Ectodermal cell (in vitro differentiated cells): ENCODE results near the gene SULF2.

Experiments used
- H3K27ac ChIP-seq: 2 replicates; pipeline ENCODE4 v1.7.0; 2013; ENCODE audit warnings: mild to moderate bottlenecking, low read depth, low read length; ENCODE audit not compliant: insufficient read depth, poor library complexity, severe bottlenecking
- H3K27me3 ChIP-seq: 2 replicates; pipeline ENCODE4 v1.7.0; 2013; ENCODE audit warnings: mild to moderate bottlenecking, low read length; ENCODE audit not compliant: insufficient read depth, control insufficient read depth, poor library complexity, severe bottlenecking
- H3K36me3 ChIP-seq: one replicate; pipeline ENCODE4 v1.7.0; 2013; ENCODE audit warnings: low read length; ENCODE audit not compliant: control insufficient read depth, insufficient read depth
- H3K4me1 ChIP-seq: one replicate; pipeline ENCODE4 v1.7.0; 2013; ENCODE audit warnings: low read length; ENCODE audit not compliant: control insufficient read depth, insufficient read depth
- H3K4me3 ChIP-seq: 2 replicates; pipeline ENCODE4 v1.7.0; 2013; ENCODE audit warnings: low read depth, low read length, control low read depth; ENCODE audit not compliant: insufficient read depth
- H3K9me3 ChIP-seq: 2 replicates; pipeline ENCODE4 v1.7.0; 2013; ENCODE audit warnings: mild to moderate bottlenecking, low read length, moderate library complexity; ENCODE audit not compliant: control insufficient read depth
- WGBS, 2 experiments: methylation state at CpG; one replicate each; pipeline ENCODE4 v1.1.7; 2013; ENCODE audit warnings: missing lambda C conversion rate in 2 of 2; 5-methylcytosine and 5-hydroxymethylcytosine counted together

Gene SULF2

DNA sequence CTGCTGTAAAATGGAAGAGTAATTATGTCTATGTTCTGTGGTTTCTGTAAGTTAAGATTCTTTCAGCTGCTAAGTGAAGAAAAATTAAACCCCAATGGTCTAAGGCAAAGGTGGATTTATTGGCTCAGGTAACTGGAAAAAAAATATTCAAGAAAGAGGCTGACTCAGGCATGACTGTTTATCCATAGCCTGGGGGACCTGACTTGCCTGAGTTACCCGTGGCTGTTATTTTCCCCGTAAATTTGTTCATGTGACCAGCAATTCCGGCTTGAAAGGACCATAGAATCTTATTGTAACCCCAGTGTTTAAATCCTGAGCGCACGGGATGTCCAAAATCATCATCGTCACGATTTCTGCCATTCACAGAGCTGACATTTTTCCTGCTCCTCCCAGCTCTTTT is 32.3 kb upstream of the SULF2 start:
- H3K27ac ChIP-seq, result no peak overlapping the region
- no peaks in the 10 kb centered on the region for H3K27me3 ChIP-seq
- H3K4me1 ChIP-seq, result peaks cover 14% of the 10 kb centered on the region
- WGBS, 2 experiments, result 92% methylated on average over 7 of the region's 7 CpGs
- no peak overlapping the region for H3K4me3 ChIP-seq
- no peaks in the 10 kb centered on the region for H3K9me3 ChIP-seq
- H3K36me3 ChIP-seq, result no peaks in the 10 kb centered on the region

DNA sequence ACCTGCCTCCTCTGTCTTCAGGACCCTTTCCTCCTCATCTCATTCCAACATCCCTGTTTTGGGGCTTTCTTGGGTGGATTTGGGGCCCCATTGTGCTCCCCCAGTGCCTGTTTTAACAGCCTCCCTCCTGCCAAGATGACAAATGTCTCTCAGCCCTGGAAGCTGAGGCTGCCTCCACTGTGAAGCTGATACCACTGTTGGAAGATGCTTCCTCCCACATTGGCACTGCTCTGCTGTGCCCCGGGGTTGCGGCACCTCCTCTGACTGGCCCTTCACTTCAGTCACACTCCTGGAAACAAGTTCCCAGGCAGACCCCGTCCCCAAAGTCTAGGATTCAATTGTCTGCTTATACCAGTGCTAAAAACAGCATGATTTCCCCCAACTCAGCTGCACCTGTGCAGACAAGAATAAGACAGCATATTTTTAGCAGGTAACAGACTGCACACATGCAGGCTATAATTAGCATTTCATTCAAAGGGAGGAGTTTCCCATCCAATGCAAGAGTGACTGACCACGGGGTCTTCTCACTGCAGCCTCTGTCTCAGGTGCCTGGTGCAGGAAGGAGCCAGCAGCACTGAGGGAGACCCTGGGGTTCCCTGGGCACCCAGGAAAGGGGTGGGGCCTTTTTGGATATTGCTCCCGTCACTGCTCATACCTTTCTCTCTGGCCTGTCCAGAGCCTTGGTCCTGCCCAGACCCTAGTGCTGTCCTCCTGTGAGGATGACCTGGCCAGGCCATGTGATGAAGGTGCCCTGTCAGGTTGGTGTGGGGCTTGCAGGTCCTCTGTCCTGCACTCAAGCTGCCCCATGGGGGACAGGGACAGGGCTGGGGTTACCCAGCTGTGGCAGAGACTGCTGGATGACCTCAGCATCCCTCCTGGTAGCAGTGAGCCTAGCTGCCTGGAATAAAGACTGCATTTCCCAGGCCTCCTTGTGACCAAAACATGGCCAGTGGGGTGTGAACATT is 31.5 kb upstream of the SULF2 start:
- H3K9me3 ChIP-seq, result no peaks in the 10 kb centered on the region
- H3K27me3 ChIP-seq, result no peaks in the 10 kb centered on the region
- no peaks in the 10 kb centered on the region for H3K36me3 ChIP-seq
- H3K4me3 ChIP-seq, result no peak overlapping the region
- H3K4me1 ChIP-seq, result peaks cover 14% of the 10 kb centered on the region
- 88 to 90% methylated on average over 5 of the region's 5 CpGs for WGBS, 2 experiments
- no peak overlapping the region for H3K27ac ChIP-seq

DNA sequence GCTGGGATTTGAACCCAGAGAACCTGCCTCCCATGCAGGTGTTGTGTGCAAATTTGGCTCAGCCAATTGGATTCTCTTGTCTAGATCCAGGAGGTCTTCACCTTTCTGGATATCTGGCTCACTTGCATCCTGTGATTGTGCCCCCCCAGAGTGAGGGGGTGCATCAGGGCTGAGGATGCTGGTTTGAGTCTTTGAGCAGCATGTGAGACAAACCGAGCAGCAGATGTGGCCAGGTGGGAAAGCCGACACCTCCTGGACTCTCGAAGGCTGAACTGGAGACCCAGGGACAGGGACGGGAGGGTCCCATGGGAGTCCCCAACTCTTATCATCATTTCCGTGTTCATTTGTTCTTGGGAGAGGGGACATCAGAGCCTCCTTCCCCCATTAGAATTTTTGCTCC is 30.6 kb upstream of the SULF2 start:
- Histone ChIP-seq H3K9me3 (no peaks in the 10 kb centered on the region), H3K27ac (no peak overlapping the region), H3K4me1 (peaks cover 14% of the 10 kb centered on the region), H3K4me3 (no peak overlapping the region), H3K27me3 (no peaks in the 10 kb centered on the region), H3K36me3 (no peaks in the 10 kb centered on the region)
- 89 to 93% methylated on average over 5 of the region's 5 CpGs for WGBS, 2 experiments

DNA sequence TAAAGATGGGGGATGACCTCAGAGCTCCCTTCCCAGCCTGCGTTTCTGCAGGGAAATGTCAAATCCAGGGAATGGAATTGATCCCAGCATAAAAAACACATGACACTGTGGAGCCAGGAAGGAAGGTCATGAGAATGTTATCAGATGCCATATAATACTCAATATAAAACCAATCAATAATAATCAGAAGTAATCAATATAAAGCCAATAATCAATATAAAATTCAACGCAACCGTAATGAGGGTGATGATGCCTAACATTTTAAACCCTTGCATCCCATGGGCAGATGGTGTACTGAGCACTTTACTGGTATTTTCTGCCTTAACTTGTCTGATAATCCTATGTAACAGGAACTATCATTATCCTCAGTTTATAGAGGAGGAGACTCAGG is 30.1 kb upstream of the SULF2 start:
- Histone ChIP-seq H3K4me3 (no peak overlapping the region), H3K9me3 (no peaks in the 10 kb centered on the region), H3K36me3 (no peaks in the 10 kb centered on the region), H3K27me3 (no peaks in the 10 kb centered on the region), H3K4me1 (peaks cover 16% of the 10 kb centered on the region), H3K27ac (no peak overlapping the region)
- 96 to 98% methylated on average over 3 of the region's 3 CpGs for WGBS, 2 experiments

DNA sequence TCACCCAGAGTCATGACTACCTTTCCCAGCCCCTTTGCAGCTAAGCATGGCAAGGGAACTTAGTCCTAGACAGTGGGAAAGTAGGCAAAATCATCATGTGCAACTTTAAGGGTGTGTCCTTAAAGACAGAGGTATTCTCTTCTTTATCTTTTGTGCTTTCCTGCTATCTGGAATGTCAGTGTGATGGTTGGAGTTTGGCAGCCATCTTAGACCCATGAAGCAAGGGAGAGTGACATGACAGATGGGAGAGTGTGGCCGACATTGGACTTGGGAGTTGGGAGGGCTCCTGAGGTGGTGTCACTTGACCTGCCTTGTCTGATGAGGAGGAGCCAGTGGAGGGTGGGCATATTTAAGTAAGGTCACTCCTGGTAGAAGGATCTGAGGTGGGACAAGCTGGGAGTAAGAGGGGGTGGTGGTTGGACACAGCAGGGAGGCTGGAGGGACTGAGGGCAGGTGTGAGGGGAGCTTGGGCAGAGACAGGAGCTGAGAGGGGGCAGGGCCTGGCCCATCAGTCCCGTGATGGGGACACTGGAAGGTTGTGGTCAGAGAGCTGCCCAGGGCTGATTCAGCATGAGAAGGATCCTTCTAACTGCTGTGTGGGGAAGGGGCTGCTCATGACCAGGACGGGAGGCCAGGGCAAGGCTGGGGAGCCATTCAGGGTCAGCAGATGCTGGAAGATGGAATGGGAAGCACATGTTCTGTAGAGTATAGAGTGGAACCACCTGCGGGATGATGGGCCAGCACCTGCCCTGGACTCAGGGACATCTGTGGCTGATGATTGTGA is 29.5 kb upstream of the SULF2 start:
- Histone ChIP-seq H3K4me1 (peaks cover 20% of the 10 kb centered on the region), H3K36me3 (no peaks in the 10 kb centered on the region), H3K4me3 (no peak overlapping the region), H3K27ac (no peak overlapping the region), H3K9me3 (no peaks in the 10 kb centered on the region), H3K27me3 (no peaks in the 10 kb centered on the region)
- WGBS, 2 experiments, result 90 to 91% methylated on average over 4 of the region's 4 CpGs

DNA sequence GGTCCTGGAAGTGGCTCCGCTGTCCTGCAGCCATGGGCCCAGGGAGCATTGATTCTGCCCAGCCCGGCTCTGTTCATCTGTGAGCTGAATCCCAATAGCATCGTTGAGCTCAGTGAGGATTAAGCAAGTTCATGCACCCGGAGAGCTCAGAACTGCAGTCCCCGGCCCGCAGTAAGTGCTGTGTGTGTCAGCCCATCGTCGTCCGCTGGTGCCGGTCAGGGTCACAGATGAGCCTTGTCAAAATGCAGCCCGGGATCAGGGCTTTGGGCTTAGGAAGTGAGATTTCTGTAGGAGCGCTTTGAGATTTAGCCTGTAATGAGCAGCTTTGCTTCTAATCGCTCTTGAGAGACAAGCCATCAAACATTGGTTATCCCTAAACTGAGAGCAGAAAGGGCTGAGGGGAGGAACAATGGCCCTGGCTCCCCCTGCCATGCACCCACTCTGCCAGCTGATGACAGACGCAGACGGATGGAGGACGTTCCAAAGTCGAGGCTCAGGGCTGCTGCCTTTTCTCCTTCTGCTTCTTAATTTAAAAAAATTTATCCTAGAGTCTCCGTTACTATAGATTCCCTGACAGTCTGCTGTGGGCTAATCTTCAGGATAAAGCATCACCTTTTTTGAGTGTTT is 25.6 kb upstream of the SULF2 start:
- 77 to 78% methylated on average over 18 of the region's 18 CpGs for WGBS, 2 experiments
- no peak overlapping the region for H3K4me3 ChIP-seq
- no peaks in the 10 kb centered on the region for H3K9me3 ChIP-seq
- H3K27ac ChIP-seq, result no peak overlapping the region
- H3K4me1 ChIP-seq, result peaks cover 14% of the 10 kb centered on the region
- H3K36me3 ChIP-seq, result no peaks in the 10 kb centered on the region
- no peaks in the 10 kb centered on the region for H3K27me3 ChIP-seq

DNA sequence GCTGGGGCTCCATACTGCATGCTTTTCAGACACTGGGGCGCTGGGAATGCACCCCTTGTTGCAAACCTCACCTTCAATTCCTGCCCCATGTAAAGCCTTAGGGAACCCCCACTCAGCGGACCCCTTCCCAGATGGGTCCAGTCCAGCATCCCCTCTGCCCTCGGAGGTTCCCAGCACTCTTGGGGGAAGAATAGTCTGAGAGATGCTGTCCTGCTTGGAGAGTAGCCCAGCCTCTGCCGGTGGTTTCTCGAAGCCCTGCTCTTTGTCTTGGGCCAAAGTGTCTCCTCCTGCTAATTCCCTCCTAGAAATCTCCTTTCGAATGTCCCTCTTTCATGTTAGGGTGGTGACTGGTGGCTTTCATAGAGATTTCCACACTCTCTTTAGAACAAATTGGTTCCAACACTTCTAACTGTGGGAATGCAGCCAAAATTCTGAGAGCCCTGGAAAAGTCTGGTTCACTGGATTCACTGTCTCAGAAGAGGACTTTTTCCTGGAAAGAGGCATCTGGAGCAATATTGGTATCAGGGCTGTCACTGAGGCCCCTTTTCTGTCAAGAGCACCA is 24.9 kb upstream of the SULF2 start:
- Histone ChIP-seq H3K4me1 (peaks cover 14% of the 10 kb centered on the region), H3K36me3 (no peaks in the 10 kb centered on the region), H3K27ac (no peak overlapping the region), H3K27me3 (no peaks in the 10 kb centered on the region), H3K4me3 (no peak overlapping the region), H3K9me3 (no peaks in the 10 kb centered on the region)
- WGBS, 2 experiments, result 83 to 90% methylated on average over 6 of the region's 6 CpGs

DNA sequence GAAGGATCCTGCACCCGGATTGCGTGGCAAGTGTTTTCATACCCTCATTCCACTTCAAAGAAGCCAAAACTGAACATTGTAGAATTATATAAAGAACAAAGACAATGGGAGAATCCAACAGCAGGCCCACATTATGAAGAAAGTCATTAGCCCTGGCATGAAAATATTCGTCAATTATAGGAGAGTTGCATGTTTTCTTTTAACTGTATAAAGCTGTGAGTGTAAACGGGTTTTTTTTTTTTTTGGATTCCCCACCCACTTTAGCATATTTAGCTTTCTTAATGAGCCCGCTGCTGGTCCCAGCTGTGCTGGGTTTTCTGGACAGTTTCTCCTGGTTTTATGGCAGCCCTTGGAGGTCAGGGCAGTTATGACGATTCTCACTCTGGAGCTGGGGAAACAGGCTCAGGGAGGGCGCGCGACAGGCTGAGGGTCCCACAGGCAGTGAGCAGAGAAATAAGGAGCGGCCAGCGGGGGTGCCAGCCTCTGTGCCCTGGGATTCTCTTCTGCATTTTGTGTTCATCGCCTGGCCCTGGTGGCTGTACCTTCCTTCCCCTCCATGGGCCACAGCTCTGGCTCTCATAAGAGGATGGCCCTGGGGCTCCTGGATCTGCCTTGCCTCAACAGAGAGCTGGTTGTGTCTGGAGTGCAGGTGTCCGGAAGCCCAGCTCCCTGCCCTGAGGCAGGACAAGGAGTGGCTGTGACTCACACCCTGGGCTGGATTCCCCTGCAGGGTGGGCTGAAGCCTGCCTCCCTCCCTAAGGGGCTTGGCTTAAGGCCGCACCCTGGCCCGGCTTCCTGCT is 24.1 kb upstream of the SULF2 start:
- H3K9me3 ChIP-seq, result no peaks in the 10 kb centered on the region
- no peaks in the 10 kb centered on the region for H3K27me3 ChIP-seq
- H3K4me3 ChIP-seq, result no peak overlapping the region
- WGBS, 2 experiments, result 85% methylated on average over 13 to 15 of the region's 15 CpGs
- H3K4me1 ChIP-seq, result peaks cover 14% of the 10 kb centered on the region
- H3K27ac ChIP-seq, result no peak overlapping the region
- H3K36me3 ChIP-seq, result no peaks in the 10 kb centered on the region

DNA sequence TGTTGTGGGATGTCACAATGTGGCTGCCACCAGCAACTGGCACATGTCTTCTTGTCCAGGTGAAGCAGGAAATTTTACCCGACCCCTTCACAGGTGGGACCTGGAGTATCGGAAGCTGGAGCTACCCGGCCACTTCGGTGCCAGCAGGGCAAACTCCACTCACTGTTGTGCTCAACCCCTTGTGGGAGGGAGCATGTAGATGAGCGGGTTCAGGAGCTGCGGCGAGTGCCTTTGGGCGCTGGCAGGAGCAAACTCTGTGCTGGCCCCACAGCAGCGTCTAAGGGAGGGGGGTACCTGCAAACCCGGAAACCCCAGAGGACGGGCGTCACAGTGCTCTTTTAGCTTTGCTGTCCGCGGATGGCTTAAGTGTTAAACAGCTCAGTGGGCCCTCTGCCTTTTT is 20.7 kb upstream of the SULF2 start:
- Histone ChIP-seq H3K36me3 (no peaks in the 10 kb centered on the region), H3K27me3 (no peaks in the 10 kb centered on the region), H3K9me3 (no peaks in the 10 kb centered on the region), H3K4me1 (peaks cover 14% of the 10 kb centered on the region), H3K4me3 (no peak overlapping the region), H3K27ac (no peak overlapping the region)
- WGBS, 2 experiments, result 87 to 89% methylated on average over 14 of the region's 14 CpGs
